Mesothelial cell of epicardium (in vitro differentiated cells): ENCODE data around the gene WDR83. TPM values are rescaled to one million over a fixed set of nuclear protein-coding genes. Genes with fewer than 3 reads are reported as not detected.
"Not testable (repeated sequence)": the region's sequence is repeated elsewhere in the genome, so short reads cannot be mapped to it uniquely, and the experiment has no call there.

Source experiments
- DNase-seq, 2 experiments: peaks; one replicate each; pipeline ENCODE4 v3.0.0; 2021; ENCODE audit warnings: low spot score in 2 of 2; ENCODE audit not compliant: unreplicated experiment in 2 of 2
- H3K27ac Mint-ChIP-seq: 2 replicates; pipeline ENCODE4 v1.8.0; 2021; ENCODE audit warnings: mixed read lengths
- H3K27me3 Mint-ChIP-seq: 2 replicates; pipeline ENCODE4 v1.8.0; 2021; ENCODE audit warnings: low read depth, mixed read lengths
- H3K36me3 Mint-ChIP-seq: 2 replicates; pipeline ENCODE4 v1.8.0; 2021; ENCODE audit warnings: mixed read lengths
- H3K4me1 Mint-ChIP-seq: 2 replicates; pipeline ENCODE4 v1.8.0; 2021; ENCODE audit warnings: mixed read lengths
- H3K4me3 Mint-ChIP-seq: 2 replicates; pipeline ENCODE4 v1.8.0; 2021; ENCODE audit warnings: mild to moderate bottlenecking, moderate library complexity, mixed read lengths
- H3K9me3 Mint-ChIP-seq: 2 replicates; pipeline ENCODE4 v1.8.0; 2021; ENCODE audit warnings: mixed read lengths
- total RNA-seq: library from RNA; stranded (reverse); gene quantifications from 3 replicates; pipeline ENCODE4 v1.2.1, GENCODE V29; 2021
- TF ChIP-seq, protein P1 (sequence below): fragments of 200-600 bp; sonication (generic); IDR thresholded peaks from one replicate; pipeline ENCODE4 v1.5.0; 2021; ENCODE audit warnings: antibody characterized with exemption; ENCODE audit not compliant: unreplicated experiment

WDR83 gene
- total RNA-seq, 1 donor from 2014 or later: 13.6 TPM

DNA sequence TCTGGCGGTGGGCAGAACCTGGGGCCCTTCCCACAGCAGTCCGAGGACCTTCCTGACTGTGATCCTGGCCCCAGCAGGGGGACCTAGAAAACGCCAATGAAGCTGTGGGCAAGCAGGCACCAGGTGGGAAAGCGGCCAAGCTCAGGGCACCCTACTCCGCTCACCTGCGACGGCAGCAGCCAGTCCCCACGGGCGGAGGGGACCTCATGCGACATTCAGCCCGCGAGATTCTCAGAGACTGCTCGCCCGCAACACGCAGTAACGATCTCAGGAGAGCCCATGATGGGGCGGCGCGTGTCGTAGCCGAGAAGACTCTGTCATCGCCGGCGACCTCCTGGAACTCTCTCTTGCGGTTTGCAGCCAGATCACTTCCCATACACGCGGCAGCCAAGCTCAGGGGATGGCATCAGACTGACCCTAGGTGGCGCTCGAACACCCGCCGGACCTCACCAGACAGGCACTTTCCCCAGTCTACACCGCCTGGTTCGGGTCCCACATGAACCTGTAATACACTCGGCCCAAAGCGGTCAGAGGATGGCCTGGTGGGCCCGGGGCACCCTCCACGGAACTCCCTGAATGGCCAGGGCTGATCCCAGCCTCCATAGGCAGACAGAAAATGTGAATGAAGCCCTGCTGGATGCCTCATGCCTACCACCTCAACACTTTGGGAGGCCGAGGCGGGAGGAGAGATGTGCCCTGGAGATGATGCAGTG lies 26.6 kb upstream of the WDR83 start:
- Mint-ChIP-seq H3K27ac (no peak overlapping the region), H3K9me3 (no peaks in the 10 kb centered on the region), H3K27me3 (no peaks in the 10 kb centered on the region), H3K4me3 (peak overlapping the region; percentile 41), H3K36me3 (no peaks in the 10 kb centered on the region), H3K4me1 (peaks cover 4% of the 10 kb centered on the region)
- DNase-seq: peak in 1 of 2 experiments; percentile 73
- TF ChIP-seq, protein P1, sequence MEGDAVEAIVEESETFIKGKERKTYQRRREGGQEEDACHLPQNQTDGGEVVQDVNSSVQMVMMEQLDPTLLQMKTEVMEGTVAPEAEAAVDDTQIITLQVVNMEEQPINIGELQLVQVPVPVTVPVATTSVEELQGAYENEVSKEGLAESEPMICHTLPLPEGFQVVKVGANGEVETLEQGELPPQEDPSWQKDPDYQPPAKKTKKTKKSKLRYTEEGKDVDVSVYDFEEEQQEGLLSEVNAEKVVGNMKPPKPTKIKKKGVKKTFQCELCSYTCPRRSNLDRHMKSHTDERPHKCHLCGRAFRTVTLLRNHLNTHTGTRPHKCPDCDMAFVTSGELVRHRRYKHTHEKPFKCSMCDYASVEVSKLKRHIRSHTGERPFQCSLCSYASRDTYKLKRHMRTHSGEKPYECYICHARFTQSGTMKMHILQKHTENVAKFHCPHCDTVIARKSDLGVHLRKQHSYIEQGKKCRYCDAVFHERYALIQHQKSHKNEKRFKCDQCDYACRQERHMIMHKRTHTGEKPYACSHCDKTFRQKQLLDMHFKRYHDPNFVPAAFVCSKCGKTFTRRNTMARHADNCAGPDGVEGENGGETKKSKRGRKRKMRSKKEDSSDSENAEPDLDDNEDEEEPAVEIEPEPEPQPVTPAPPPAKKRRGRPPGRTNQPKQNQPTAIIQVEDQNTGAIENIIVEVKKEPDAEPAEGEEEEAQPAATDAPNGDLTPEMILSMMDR: peak; percentile 71

DNA sequence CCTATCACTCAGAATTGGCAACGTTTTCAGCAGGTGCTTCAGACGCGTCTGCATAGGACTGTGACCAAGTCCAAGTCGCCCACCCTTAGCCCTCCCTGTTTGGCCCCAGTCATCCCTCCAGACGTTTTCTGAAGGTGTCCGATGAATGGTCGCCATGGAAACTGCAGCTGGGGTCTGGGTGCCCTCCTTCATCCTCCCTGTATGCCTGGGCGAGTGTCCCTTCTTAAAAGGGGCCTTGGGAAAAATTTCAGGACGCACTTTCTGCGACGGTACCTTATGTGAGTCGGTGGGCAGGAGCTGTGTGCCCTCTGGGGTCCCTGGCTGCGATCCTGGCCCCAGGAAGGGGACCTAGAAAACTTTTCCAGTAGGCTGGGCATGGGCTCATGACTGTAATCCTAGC lies 25.2 kb upstream of the WDR83 start:
- peaks cover 3% of the 10 kb centered on the region for H3K36me3 Mint-ChIP-seq
- no peak overlapping the region for H3K27ac Mint-ChIP-seq
- H3K9me3 Mint-ChIP-seq: no peaks in the 10 kb centered on the region
- DNase-seq: no peak
- TF ChIP-seq, protein P1: no peak
- peaks cover 4% of the 10 kb centered on the region for H3K4me1 Mint-ChIP-seq
- no peaks in the 10 kb centered on the region for H3K27me3 Mint-ChIP-seq
- no peak overlapping the region for H3K4me3 Mint-ChIP-seq

DNA sequence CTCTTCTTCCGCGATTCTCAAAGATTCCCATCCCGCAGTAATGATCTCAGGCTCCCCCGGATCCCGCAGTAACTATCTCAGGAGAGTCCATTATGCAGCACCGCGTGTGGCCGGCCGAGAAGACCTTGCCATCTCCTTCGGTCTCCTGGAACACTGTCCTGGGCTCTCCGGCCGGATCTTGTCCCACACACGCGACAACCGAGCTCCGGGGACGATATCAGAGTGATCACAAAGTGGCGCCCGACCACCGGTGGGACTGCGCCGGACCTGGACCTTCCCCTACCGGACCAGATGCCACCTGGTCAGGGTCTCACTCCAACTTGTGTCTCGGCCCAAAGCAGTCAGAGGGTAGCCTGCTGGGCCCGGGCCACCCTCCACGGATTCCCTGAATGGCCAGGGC lies 24.1 kb upstream of the WDR83 start:
- Mint-ChIP-seq H3K4me3 (no peak overlapping the region), H3K36me3 (peaks cover 3% of the 10 kb centered on the region), H3K4me1 (peaks cover 4% of the 10 kb centered on the region), H3K9me3 (no peaks in the 10 kb centered on the region), H3K27ac (no peak overlapping the region), H3K27me3 (no peaks in the 10 kb centered on the region)
- TF ChIP-seq, protein P1: no peak
- no peak for DNase-seq

DNA sequence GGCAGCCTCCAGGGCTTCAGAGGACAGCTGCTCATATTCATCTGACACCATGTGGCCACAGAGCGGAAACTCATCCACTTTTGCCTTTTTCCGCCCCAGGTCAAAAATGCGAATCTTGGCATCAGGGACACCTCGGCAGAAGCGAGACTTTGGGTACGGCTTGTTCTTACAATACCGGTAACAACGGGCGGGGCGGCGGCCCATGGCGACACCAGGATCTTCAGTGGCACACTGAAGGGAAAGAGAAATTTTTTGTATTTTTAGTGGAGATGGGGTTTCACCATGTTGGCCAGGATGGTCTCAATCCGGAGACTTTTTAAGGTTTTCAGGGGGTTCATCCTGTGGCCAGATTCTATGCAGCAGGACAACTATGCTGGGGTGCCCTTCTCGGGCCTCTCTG lies 22.9 kb upstream of the WDR83 start:
- H3K4me3 Mint-ChIP-seq, H3K36me3 Mint-ChIP-seq, H3K27me3 Mint-ChIP-seq, DNase-seq, H3K4me1 Mint-ChIP-seq, H3K9me3 Mint-ChIP-seq, H3K27ac Mint-ChIP-seq: not testable (repeated sequence)

DNA sequence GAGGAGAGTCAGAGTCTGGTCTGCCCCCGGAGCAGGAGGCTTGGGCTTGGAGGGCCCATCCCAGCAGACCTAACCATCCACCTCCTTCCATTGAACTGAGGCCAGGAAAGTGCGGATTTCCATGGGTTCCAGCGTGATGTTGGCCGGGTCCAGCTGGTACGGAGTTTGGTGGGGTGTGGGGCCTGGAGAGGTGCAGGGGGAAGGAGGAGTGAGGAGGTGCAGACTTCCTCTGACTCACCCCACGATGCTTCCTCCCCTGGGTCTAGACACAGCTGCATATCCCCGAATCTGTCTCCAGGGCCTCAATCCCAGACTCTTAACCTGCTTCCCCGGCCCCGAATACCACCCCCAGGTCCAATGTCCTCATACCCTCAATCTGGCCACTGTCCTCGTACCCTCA lies 20.1 kb upstream of the WDR83 start:
- TF ChIP-seq, protein P1: no peak
- no peak overlapping the region for H3K4me3 Mint-ChIP-seq

DNA sequence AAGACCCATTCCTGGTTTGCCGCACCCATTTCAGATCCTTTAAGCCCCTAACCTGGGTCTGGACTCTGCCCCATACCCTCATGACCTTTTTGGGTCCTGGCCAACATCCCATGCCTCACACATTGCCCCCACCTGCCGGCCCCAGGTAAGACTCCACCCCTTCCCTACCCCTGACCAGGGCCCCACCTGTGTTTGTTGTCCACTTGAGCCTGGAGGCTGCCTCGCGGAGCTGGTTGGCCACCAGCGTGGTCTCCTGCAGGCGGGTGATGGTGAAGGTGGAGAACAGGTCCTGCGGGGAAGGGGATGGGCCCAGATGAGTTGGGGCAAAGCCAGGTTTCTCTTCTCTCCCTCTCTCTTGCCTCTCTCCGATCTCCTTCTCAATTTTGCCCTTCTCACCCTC lies 19.6 kb upstream of the WDR83 start:
- Mint-ChIP-seq H3K27me3 (no peaks in the 10 kb centered on the region), H3K9me3 (no peaks in the 10 kb centered on the region), H3K4me3 (no peak overlapping the region), H3K4me1 (no peaks in the 10 kb centered on the region), H3K27ac (no peak overlapping the region), H3K36me3 (peaks cover 15% of the 10 kb centered on the region)
- TF ChIP-seq, protein P1: no peak
- no peak for DNase-seq

More for the DNA sequence above, 20.1 kb upstream of the WDR83 start:
- no peak for DNase-seq
- Mint-ChIP-seq H3K4me1 (no peaks in the 10 kb centered on the region), H3K27ac (no peak overlapping the region), H3K9me3 (no peaks in the 10 kb centered on the region), H3K27me3 (no peaks in the 10 kb centered on the region), H3K36me3 (peaks cover 11% of the 10 kb centered on the region)
